GM23338 (cell line): ENCODE data around the gene EPB41L5.

ENCODE experiments used
- CREB1 ChIP-seq: fragments of 250-450 bp; sonication (Bioruptor Pico); IDR thresholded peaks from 2 replicates; pipeline ENCODE4 v1.5.0; 2020; ENCODE audit warnings: low read depth, mild to moderate bottlenecking, moderate library complexity
- CTCF ChIP-seq, 2 experiments: fragments of 200-600 bp in 1 of 2; sonication (generic) in 1 of 2; conservative IDR thresholded peaks; 2 replicates each; pipeline versions ENCODE4 v1.5.1 to v1.6.1; 2016 to 2017; ENCODE audit warnings: antibody characterized with exemption in 2 of 2, low read depth in 2 of 2, mild to moderate bottlenecking in 2 of 2, moderate library complexity in 1 of 2
- ETS1 ChIP-seq: IDR thresholded peaks from 2 replicates; pipeline ENCODE4 v1.6.1; 2016; ENCODE audit warnings: antibody characterized with exemption
- EZH2 ChIP-seq: fragments of 200-600 bp; sonication (generic); IDR thresholded peaks from one replicate; pipeline ENCODE4 v1.8.0; 2017; ENCODE audit warnings: antibody characterized with exemption, mild to moderate bottlenecking, low read depth; ENCODE audit not compliant: unreplicated experiment
- EZH2phosphoT487 ChIP-seq: fragments of 200-600 bp; sonication (generic); IDR thresholded peaks from one replicate; pipeline ENCODE4 v1.8.1; 2018; ENCODE audit warnings: antibody characterized with exemption; ENCODE audit not compliant: unreplicated experiment
- JUNB ChIP-seq: IDR thresholded peaks from one replicate; pipeline ENCODE4 v1.6.1; 2016; ENCODE audit warnings: antibody characterized with exemption; ENCODE audit not compliant: unreplicated experiment
- NANOG ChIP-seq: IDR thresholded peaks from 2 replicates; pipeline ENCODE4 v1.6.1; 2016; ENCODE audit warnings: antibody characterized with exemption, borderline replicate concordance
- POLR2AphosphoS5 ChIP-seq: IDR thresholded peaks from 2 replicates; pipeline ENCODE4 v1.6.1; 2016; ENCODE audit warnings: antibody characterized with exemption, low read depth
- STAT1 ChIP-seq: IDR thresholded peaks from one replicate; pipeline ENCODE4 v1.6.1; 2016; ENCODE audit warnings: antibody characterized with exemption; ENCODE audit not compliant: unreplicated experiment
- ZNF114 ChIP-seq: fragments of 250-450 bp; sonication (Bioruptor Pico); IDR thresholded peaks from 2 replicates; pipeline ENCODE4 v1.5.0; 2020; ENCODE audit warnings: mild to moderate bottlenecking, moderate library complexity
- ZNF462 ChIP-seq: fragments of 250-450 bp; sonication (Bioruptor Pico); IDR thresholded peaks from 2 replicates; pipeline ENCODE4 v1.5.0; 2020; ENCODE audit warnings: mild to moderate bottlenecking, moderate library complexity
- TF ChIP-seq, protein P1 (sequence below): IDR thresholded peaks from one replicate; pipeline ENCODE4 v1.6.1; 2018; ENCODE audit warnings: antibody characterized with exemption; ENCODE audit not compliant: unreplicated experiment

- TF ChIP-seq CTCF (conservative IDR thresholded peaks at IDR 0.05; ENCODE audit: low read depth in 2 of 2), result no peak
- TF ChIP-seq POLR2AphosphoS5, result no peak
- TF ChIP-seq EZH2phosphoT487, result no peak
- TF ChIP-seq EZH2, result no peak
- TF ChIP-seq CREB1 (CRISPR knock-in tag), result no peak
- TF ChIP-seq, protein P1, sequence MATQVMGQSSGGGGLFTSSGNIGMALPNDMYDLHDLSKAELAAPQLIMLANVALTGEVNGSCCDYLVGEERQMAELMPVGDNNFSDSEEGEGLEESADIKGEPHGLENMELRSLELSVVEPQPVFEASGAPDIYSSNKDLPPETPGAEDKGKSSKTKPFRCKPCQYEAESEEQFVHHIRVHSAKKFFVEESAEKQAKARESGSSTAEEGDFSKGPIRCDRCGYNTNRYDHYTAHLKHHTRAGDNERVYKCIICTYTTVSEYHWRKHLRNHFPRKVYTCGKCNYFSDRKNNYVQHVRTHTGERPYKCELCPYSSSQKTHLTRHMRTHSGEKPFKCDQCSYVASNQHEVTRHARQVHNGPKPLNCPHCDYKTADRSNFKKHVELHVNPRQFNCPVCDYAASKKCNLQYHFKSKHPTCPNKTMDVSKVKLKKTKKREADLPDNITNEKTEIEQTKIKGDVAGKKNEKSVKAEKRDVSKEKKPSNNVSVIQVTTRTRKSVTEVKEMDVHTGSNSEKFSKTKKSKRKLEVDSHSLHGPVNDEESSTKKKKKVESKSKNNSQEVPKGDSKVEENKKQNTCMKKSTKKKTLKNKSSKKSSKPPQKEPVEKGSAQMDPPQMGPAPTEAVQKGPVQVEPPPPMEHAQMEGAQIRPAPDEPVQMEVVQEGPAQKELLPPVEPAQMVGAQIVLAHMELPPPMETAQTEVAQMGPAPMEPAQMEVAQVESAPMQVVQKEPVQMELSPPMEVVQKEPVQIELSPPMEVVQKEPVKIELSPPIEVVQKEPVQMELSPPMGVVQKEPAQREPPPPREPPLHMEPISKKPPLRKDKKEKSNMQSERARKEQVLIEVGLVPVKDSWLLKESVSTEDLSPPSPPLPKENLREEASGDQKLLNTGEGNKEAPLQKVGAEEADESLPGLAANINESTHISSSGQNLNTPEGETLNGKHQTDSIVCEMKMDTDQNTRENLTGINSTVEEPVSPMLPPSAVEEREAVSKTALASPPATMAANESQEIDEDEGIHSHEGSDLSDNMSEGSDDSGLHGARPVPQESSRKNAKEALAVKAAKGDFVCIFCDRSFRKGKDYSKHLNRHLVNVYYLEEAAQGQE, result no peak
- no peak for TF ChIP-seq ZNF114 (CRISPR knock-in tag)
- TF ChIP-seq NANOG, result no peak
- TF ChIP-seq JUNB, result no peak
- no peak for TF ChIP-seq ETS1
- no peak for TF ChIP-seq STAT1
- no peak for TF ChIP-seq ZNF462
Measured at GRCh38 chr2:120032297-120032696, 19.4 kb downstream of the EPB41L5 start.
